A673 (cell line): Measurements from ENCODE around the gene AJAP1. TPM values are rescaled to one million over a fixed set of nuclear protein-coding genes. Genes with fewer than 3 reads are reported as not detected.

Source experiments
- BruUV-seq: library from RNA; stranded (reverse); fragments of 400-500 nt; replicated peaks from 2 replicates; lab custom pipeline; 2021; lab: Mats Ljungman, UMichigan
- CTCF ChIA-PET: fragments of 300-600 bp; sonication (Branson Sonifier 250); formaldehyde crosslinking; loops from one replicate; lab custom pipeline; 2022; ENCODE audit warnings: antibody characterized with exemption; lab: Charles Lee
- POLR2A ChIA-PET: fragments of 300-600 bp; sonication (Branson Sonifier 250); formaldehyde crosslinking; loops from one replicate; lab custom pipeline; 2022; ENCODE audit warnings: antibody characterized with exemption; ENCODE audit not compliant: low non-redundant PET; lab: Charles Lee
- DNase-seq: peaks from one replicate; pipeline ENCODE4 v3.0.0-alpha.2; 2015; ENCODE audit warnings: low spot score
- H3K27ac ChIP-seq: fragments of 200-600 bp; sonication (generic); 2 replicates; pipeline ENCODE4 v1.5.1; 2016; ENCODE audit warnings: mixed run types, low read depth, mild to moderate bottlenecking, mixed read lengths, antibody characterized with exemption, low read length; ENCODE audit not compliant: poor library complexity, severe bottlenecking
- H3K27me3 ChIP-seq: fragments of 200-600 bp; sonication (generic); replicated peaks from 2 replicates; pipeline ENCODE4 v1.6.1; 2017; ENCODE audit warnings: mixed run types, low read depth, mild to moderate bottlenecking, mixed read lengths, antibody characterized with exemption, low read length; ENCODE audit not compliant: insufficient read depth, poor library complexity
- H3K36me3 ChIP-seq: fragments of 200-600 bp; sonication (generic); 2 replicates; pipeline ENCODE4 v1.6.1; 2016; ENCODE audit warnings: mixed run types, mild to moderate bottlenecking, mixed read lengths, antibody characterized with exemption, low read length; ENCODE audit not compliant: insufficient read depth, poor library complexity, severe bottlenecking
- H3K4me1 ChIP-seq: fragments of 200-600 bp; sonication (generic); 2 replicates; pipeline ENCODE4 v1.6.1; 2017; ENCODE audit warnings: mixed run types, mild to moderate bottlenecking, mixed read lengths, antibody characterized with exemption, low read length; ENCODE audit not compliant: insufficient read depth, poor library complexity, severe bottlenecking
- H3K4me3 ChIP-seq: fragments of 200-600 bp; sonication (generic); 2 replicates; pipeline ENCODE4 v1.5.1; 2016; ENCODE audit warnings: low read depth, mixed run types, mild to moderate bottlenecking, mixed read lengths, low read length; ENCODE audit not compliant: poor library complexity, severe bottlenecking
- H3K9me3 ChIP-seq: fragments of 200-600 bp; sonication (generic); 2 replicates; pipeline ENCODE4 v1.6.1; 2016; ENCODE audit warnings: mixed run types, low read depth, mild to moderate bottlenecking, mixed read lengths, antibody characterized with exemption, low read length; ENCODE audit not compliant: poor library complexity, severe bottlenecking
- EZH2 ChIP-seq: fragments of 200-600 bp; sonication (generic); IDR thresholded peaks from 2 replicates; pipeline ENCODE4 v1.6.1; 2017; ENCODE audit warnings: borderline replicate concordance, low read depth, mild to moderate bottlenecking, mixed read lengths, antibody characterized with exemption, low read length; ENCODE audit not compliant: poor library complexity, severe bottlenecking
- intact Hi-C: fragments of 100-400 bp; cut with micrococcal nuclease; formaldehyde crosslinking; loops from one replicate; pipeline ENCODE4 v1.10.0; 2022; ENCODE audit not compliant: unreplicated experiment
- total RNA-seq: library from RNA; stranded (reverse); gene quantifications from 2 replicates; pipeline ENCODE4 v1.2.3, GENCODE V29; 2021
- TF ChIP-seq, protein P1 (sequence below): fragments of 300-800, 200-600 bp; sonication (generic); conservative IDR thresholded peaks from 2 replicates; pipeline ENCODE4 v1.5.1; 2017; ENCODE audit warnings: low read depth, mild to moderate bottlenecking, antibody characterized with exemption, low read length, moderate library complexity, mixed read lengths

The AJAP1 gene
- total RNA-seq, 1 experiment from 2014 or later, result not detected

DNA sequence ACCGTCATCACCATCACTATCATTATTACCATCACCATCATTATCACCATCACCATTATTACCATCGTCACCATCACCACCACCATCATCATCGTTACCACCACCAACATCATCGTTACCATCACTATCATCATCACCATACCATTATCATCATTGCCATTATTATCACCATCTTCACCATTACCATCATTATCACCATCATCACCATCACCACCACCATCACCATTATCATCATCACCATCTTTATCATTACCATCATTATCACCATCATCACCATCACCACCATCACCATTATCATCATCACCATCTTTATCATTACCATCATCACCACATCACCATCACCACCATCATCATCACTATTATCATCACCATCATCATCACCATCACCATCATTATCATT lies 112.9 kb downstream of the AJAP1 start:
- H3K27me3 ChIP-seq, result no peaks in the 10 kb centered on the region
- H3K4me1 ChIP-seq, result no peaks in the 10 kb centered on the region
- H3K9me3 ChIP-seq, result no peaks in the 10 kb centered on the region
- TF ChIP-seq, protein P1, sequence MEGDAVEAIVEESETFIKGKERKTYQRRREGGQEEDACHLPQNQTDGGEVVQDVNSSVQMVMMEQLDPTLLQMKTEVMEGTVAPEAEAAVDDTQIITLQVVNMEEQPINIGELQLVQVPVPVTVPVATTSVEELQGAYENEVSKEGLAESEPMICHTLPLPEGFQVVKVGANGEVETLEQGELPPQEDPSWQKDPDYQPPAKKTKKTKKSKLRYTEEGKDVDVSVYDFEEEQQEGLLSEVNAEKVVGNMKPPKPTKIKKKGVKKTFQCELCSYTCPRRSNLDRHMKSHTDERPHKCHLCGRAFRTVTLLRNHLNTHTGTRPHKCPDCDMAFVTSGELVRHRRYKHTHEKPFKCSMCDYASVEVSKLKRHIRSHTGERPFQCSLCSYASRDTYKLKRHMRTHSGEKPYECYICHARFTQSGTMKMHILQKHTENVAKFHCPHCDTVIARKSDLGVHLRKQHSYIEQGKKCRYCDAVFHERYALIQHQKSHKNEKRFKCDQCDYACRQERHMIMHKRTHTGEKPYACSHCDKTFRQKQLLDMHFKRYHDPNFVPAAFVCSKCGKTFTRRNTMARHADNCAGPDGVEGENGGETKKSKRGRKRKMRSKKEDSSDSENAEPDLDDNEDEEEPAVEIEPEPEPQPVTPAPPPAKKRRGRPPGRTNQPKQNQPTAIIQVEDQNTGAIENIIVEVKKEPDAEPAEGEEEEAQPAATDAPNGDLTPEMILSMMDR, result no peak
- TF ChIP-seq EZH2, result no peak
- BruUV-seq, result no TSS peak
- no peaks in the 10 kb centered on the region for H3K36me3 ChIP-seq
- DNase-seq, result no peak
- H3K4me3 ChIP-seq, result no peak overlapping the region
- intact Hi-C loops, result no loop called here
- ChIA-PET CTCF (no interaction called here), POLR2A (no interaction called here)
- no peak overlapping the region for H3K27ac ChIP-seq

DNA sequence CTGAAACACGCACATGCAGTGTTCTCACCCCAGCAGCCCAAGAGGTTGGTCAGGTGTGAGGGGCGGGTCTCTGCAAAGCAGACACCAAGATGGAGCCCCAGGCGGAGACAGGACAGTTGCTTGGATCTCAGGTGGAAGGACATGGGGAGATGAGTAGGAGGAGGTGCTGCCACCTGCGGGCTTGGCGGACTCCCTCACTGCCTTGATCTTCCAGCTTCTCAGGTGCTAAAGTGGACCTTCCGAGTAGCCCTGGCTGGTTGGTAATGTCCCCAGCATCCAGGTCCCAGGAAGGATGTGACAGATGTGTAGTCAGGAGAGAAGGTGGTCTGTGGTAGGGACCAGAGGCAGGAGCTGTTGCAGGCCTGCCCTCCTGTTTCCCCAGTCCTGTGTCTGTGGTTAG lies 114.1 kb downstream of the AJAP1 start:
- no peaks in the 10 kb centered on the region for H3K4me1 ChIP-seq
- intact Hi-C loops, result no loop called here
- H3K9me3 ChIP-seq, result no peaks in the 10 kb centered on the region
- TF ChIP-seq EZH2, result no peak
- TF ChIP-seq, protein P1, result no peak
- POLR2A ChIA-PET, result no interaction called here
- no peaks in the 10 kb centered on the region for H3K36me3 ChIP-seq
- H3K27ac ChIP-seq, result no peak overlapping the region
- no peaks in the 10 kb centered on the region for H3K27me3 ChIP-seq
- DNase-seq, result no peak
- CTCF ChIA-PET, result no interaction called here
- no TSS peak for BruUV-seq
- no peak overlapping the region for H3K4me3 ChIP-seq

DNA sequence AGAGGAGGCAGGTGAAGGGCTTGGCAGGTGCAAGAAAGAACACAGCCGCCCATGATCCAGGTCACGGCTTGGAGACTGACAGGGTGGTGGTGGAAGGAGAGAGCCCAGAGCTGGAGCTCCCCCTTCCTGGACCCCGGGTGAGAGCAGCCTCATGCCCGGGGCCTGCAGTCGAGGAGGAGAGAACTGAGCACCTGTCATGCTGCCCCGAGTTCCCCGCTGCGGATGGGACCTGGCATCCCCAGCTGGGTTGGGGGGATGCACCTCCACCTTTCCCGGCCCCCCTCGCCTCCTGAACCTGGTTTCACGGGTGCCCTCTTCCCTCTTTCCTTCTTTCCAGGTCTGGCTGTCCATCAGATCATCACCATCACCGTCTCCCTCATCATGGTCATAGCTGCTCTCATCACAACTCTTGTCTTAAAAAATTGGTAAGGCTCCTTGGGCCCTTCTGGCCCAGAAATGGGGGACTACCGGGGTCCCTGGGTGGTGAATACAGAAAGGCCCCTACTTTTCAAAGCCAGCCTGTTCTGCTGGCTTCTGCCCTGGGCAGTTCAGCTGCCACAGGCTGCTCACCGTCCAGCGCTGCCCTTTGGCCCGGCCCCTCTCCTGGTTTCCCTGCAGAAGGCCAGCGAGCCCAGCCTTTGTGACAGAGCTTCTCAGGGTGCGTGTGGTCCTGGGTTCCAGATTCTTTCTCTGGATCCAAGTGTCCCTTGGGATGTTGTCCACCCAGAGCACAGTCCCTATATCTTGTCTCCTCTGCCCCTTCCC lies 115.3 kb downstream of the AJAP1 start:
- intact Hi-C loops, result no loop called here
- TF ChIP-seq EZH2, result no peak
- TF ChIP-seq, protein P1, result no peak
- H3K4me1 ChIP-seq, result no peaks in the 10 kb centered on the region
- no peaks in the 10 kb centered on the region for H3K9me3 ChIP-seq
- no peaks in the 10 kb centered on the region for H3K27me3 ChIP-seq
- no peak overlapping the region for H3K27ac ChIP-seq
- POLR2A ChIA-PET, result no interaction called here
- no peaks in the 10 kb centered on the region for H3K36me3 ChIP-seq
- no peak overlapping the region for H3K4me3 ChIP-seq
- BruUV-seq, result no TSS peak
- CTCF ChIA-PET, result no interaction called here
- no peak for DNase-seq
